Measurements from ENCODE around the gene AQR. TPM values are rescaled to one million over a fixed set of nuclear protein-coding genes. Genes with fewer than 3 reads are reported as not detected.
"Not testable (repeated sequence)": the region's sequence is repeated elsewhere in the genome, so short reads cannot be mapped to it uniquely, and the experiment has no call there.

AQR gene
- total RNA-seq, 1 donor from 2014 or later: 17.3 TPM

DNA sequence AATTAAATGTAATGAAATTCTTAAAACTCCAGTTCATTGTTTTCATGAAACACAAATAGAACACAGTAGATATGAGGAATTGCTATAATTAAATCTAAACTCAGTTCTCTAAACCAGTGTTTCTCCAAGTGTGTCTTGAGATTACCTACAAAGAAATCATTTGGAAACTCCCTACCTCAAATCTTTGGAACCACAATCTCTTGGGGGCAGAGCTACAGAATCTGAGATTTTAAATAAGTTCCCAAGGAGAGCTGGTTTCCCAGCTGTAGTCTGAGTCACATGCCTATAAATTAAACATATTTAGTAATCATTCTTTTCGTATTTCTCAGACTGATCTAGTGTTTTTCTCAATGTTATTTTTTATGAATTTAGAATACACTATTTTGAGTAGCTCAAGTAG lies 157.2 kb downstream of the AQR start:
- no peak for DNase-seq (ENCODE audit: low read depth)
- H3K4me3 ChIP-seq (ENCODE audit: low read depth, low read length): no peak overlapping the region
- TF ChIP-seq, protein P1, sequence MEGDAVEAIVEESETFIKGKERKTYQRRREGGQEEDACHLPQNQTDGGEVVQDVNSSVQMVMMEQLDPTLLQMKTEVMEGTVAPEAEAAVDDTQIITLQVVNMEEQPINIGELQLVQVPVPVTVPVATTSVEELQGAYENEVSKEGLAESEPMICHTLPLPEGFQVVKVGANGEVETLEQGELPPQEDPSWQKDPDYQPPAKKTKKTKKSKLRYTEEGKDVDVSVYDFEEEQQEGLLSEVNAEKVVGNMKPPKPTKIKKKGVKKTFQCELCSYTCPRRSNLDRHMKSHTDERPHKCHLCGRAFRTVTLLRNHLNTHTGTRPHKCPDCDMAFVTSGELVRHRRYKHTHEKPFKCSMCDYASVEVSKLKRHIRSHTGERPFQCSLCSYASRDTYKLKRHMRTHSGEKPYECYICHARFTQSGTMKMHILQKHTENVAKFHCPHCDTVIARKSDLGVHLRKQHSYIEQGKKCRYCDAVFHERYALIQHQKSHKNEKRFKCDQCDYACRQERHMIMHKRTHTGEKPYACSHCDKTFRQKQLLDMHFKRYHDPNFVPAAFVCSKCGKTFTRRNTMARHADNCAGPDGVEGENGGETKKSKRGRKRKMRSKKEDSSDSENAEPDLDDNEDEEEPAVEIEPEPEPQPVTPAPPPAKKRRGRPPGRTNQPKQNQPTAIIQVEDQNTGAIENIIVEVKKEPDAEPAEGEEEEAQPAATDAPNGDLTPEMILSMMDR (conservative IDR thresholded peaks at IDR 0.05; ENCODE audit: low read depth, low read length): no peak

DNA sequence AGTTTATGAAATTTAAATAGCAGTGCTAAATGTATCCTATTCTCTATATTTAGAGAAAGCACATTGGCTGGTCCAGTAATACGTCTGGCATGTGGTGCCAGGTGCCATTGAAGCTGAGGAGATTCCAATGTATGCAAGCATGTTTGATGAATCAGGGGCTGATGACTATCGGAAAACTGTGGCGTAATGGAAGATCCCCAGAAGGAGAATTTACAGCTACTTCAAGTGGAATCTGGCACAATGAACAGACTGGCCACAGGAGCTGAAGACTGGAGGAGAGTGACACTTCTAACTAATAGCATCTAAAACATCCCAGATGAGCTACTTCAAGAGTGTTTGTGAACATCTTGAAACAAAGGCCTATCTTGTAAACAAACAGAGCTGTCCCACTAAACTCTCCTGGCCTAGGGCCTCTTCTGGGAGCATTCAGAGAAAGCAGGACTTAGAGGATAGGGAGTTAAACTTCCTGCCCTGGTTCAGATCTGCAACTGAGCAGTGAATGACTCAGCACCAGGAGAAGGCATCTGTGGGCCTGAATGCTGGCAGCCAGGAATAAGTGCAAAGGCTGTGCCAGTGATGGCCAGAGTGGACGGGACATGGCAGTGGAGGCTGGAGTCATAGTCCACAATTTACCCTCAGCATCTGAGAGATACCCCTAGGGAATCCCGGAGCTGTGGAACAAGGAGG lies 159.0 kb downstream of the AQR start:
- H3K4me3 ChIP-seq (ENCODE audit: low read depth, low read length): no peak overlapping the region
- TF ChIP-seq, protein P1 (conservative IDR thresholded peaks at IDR 0.05; ENCODE audit: low read depth, low read length): no peak
- DNase-seq (ENCODE audit: low read depth): no peak

DNA sequence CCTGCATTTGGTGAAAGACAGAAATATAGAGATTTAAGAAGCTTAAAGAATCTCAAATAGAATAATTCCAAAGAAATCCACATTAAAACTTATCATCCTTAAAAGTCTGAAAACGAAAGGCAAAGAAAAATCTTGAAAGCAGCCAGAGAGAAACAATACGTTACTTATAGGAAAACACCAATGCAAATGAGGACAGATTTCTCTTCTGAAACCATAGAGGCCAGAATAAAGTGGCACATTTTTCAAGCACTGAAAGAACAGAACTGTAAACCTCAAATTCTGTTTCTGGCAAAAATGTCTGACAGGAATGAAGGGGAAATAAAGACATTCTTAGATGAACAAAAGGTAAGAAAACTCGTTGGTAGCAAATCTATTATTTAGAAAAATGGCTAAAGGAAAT lies 160.4 kb downstream of the AQR start:
- TF ChIP-seq, protein P1 (conservative IDR thresholded peaks at IDR 0.05; ENCODE audit: low read depth, low read length): no peak
- no peak for DNase-seq (ENCODE audit: low read depth)
- no peak overlapping the region for H3K4me3 ChIP-seq (ENCODE audit: low read depth, low read length)

DNA sequence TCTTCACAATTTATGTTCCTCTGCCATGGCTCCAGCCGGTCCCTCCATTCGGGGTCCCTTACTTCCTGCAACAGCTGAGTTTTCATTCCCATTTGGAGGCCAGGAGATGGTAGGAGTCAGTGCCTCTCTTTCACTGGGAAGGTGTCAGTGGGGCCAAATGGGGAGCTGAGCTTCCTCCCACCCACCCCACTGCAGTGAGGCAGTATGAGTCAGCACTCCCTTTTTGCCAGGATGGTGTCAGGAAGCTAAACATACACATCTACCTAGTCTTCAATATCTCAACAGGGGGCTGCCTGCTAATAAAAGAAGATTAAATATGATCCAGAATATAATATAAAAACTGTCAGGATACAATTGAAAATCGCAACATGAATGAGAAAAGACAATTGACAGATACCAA lies 161.5 kb downstream of the AQR start:
- no peak for DNase-seq (ENCODE audit: low read depth)
- TF ChIP-seq, protein P1 (conservative IDR thresholded peaks at IDR 0.05; ENCODE audit: low read depth, low read length): no peak
- H3K4me3 ChIP-seq (ENCODE audit: low read depth, low read length): no peak overlapping the region

DNA sequence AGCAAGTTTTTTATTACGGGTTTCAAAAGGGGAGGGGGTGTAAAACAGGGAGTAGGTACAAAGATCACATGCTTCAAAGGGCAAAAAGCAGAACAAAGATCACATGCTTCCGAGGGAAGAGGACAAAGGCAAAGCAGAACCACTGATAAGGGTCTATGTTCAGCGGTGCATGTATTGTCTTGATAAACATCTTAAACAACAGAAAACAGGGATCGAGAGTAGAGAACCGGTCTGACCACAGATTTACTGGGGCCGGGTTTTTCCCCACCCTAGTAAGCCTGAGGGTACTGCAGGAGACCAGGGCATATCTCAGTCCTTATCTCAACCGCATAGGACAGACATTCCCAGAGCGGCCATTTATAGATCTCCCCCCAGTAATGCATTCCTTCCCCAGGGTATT lies 162.3 kb downstream of the AQR start:
- not testable (repeated sequence) for H3K4me3 ChIP-seq (ENCODE audit: low read depth, low read length); DNase-seq (ENCODE audit: low read depth)

DNA sequence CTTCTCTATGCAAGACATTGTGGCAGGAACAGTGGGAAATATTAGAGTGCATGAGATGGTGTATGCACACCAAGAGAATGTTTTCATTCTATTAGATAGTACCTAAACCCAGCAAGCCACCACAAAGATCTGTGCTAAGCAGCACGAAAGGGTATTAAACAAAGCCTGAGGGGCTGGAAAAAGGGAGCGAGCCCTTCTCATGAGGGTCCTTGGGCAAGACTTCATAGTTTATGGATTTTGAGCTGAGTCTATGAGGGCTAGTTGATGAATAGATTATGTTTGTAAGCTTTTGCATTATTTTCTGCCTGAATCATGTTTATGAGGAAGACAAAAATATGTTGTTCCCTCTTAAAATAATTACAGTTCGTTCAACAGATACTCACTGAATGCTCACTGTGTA lies 164.8 kb downstream of the AQR start:
- no peak overlapping the region for H3K4me3 ChIP-seq (ENCODE audit: low read depth, low read length)
- no peak for DNase-seq (ENCODE audit: low read depth)
- TF ChIP-seq, protein P1 (conservative IDR thresholded peaks at IDR 0.05; ENCODE audit: low read depth, low read length): no peak

DNA sequence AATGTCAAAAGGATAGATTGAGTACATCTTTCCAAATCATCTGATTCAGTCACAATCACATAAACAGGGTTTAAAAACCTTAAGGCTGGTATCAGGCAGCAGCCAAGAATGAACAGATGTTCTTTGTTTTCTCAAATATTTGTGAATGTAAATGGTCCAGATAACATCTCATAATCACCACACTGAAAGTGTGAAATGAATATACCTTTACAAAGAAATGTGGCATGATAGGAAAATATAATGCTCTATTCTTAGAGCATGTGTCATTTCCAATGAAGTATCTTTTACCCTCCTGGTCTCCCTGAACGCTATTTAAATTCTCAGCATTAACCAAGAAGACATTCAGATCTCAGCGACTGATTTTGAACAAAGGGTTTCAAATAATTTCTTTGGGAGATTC lies 165.4 kb downstream of the AQR start:
- no peak overlapping the region for H3K4me3 ChIP-seq (ENCODE audit: low read depth, low read length)
- DNase-seq (ENCODE audit: low read depth): no peak
- TF ChIP-seq, protein P1 (conservative IDR thresholded peaks at IDR 0.05; ENCODE audit: low read depth, low read length): no peak
